ELF-1 (cell line): Measurements from ENCODE around the gene SBK3.
A peak's percentile ranks its signal among the peaks of the same experiment; 100 is the strongest.
"Not testable (repeated sequence)": the region's sequence is repeated elsewhere in the genome, so short reads cannot be mapped to it uniquely, and the experiment has no call there.

Source experiments
- DNase-seq: peaks from one replicate; pipeline ENCODE4 v3.0.0-alpha.2; 2016; ENCODE audit warnings: low read depth, low spot score

SBK3 gene

DNA sequence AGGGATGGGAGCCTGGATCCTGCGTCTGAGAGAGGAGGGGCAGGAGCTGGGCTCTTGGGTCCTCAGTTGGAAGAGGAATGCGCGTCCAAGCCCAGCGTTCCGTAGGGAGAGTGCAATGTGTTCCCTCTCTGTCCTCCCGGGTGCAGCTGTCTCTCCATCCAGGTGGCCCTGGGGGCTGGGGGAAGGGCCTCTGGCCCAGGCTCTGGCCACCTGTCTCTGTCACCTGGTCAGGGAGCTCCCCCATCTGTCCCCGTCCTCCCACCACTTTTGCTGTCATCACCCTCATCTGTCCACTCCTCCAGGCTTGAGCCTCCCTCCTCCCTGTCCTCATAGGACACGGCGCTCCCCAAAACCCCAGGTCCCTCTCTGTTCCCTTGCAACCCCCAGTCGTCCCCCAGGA lies 4.7 kb downstream of the SBK3 start:
- peak; percentile 36 for DNase-seq

DNA sequence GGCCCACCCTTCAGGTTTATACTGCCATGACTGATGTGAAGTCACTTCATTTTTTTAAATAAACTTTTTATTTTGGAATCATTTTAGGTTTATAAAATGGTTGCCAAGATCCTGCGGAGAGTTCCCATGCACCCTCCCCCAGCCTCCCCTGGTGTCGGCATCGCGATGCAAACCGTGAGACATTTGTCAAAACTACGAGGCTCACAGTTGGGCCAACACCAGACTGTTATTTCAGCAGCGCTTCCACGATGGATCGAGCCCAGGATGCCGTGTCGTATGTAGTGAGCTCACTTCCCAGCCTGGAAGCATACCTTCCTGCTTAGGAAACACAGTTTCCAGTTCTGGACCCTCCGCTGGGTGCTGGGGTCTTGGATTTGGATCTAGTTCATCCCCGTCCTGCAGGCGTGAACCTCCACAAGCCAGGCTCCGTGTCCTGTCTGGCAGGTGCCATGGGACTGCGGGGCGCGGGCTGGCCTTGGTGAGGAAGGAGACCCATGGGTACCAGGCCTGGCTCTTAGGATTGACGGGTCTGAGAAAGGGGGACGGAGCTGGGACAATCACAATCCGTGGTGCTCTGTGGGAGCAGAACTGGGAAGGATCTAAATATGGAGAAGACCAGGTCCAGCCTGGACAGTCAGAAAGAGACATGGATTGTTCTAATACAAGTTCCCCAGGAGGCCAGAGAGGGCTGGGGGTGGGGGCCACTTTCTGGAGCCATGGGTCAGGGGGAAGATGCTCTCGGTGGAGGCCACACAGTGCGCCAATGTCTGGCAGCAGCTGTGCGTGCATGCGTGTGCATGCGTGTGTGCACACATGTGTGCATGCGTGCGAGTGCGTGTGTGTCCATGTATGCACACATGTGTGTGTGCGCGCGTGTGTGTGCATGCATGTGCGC lies 6.0 kb downstream of the SBK3 start:
- DNase-seq = no peak

DNA sequence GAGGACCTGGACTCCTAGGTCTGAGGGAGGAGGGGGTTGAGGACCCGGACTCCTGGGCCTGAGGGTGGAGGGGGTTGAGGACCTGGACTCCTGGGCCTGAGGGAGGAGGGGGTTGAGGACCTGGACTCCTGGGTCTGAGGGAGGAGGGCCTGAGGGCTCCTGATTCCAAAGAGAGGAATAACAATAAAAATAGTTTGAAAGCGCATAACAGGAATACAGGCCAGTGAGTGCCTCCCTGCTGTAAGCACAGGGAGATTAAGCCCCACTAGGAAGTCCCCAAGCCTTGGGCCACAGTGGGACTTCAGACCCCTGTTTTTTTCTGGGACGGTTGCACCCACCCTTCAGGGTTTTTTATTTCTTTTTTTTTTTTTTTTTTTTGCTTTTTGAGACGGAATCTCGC lies 7.2 kb downstream of the SBK3 start:
- peak; percentile 42 for DNase-seq

DNA sequence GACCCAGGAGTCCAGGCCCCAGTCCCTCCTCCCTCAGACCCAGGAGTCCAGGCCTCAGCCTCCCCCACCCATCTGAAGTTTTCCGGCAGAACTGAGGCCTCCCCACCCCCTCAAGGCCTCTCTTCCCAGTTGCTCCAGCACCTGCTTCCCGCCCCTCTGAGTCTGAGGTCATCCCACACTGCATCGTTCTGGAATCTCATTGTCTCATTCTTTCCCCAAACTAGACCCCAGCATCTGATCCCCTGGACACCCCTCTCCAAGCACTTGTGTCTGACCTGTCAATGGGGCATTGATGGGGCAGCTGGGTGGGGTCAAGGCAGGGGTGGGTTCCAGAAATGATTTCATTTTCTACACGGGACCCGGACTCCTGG lies 7.6 kb downstream of the SBK3 start:
- DNase-seq = peak; percentile 62

DNA sequence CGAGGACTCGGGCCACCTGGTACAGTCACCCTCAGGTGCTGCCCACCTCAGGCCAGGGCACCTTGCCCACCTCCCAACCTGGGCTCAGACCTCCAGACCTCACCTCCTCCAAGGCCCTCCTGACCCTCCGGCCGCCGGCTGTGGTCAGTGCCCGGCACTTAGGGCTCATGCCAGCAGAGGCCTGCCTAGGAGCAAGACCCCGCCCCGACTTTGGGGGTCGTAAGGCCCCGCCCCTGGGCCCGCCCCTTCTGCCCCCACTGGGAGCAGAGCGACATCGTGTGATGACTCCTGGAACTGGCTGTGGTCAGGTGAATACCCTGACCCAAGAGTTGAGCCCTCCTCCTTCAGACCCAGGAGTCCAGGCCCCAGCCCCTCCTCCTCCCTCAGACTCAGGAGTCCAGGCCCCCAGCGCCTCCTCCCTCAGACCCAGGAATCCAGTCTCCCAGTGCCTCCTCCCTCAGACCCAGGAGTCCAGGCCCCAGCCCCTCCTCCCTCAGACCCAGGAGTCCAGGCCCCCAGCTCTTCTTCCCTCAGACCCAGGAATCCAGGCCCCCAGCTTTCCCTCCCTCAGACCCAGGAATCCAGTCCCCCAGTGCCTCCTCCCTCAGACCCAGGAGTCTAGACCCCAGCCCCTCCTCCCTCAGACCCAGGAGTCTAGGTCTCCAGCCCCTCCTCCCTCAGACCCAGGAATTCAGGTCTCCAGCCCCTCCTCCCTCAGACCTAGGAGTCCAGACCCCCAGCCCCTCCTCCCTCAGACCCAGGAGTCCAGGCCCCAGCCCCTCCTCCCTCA lies 8.2 kb downstream of the SBK3 start, which contains the start of gene SBK2:
Gene SBK2 (minus strand): TSS at position 183 of the 790 bp plus-strand sequence. CDS start 839 bp downstream, outside the sequence.
- peak; percentile 87 for DNase-seq

DNA sequence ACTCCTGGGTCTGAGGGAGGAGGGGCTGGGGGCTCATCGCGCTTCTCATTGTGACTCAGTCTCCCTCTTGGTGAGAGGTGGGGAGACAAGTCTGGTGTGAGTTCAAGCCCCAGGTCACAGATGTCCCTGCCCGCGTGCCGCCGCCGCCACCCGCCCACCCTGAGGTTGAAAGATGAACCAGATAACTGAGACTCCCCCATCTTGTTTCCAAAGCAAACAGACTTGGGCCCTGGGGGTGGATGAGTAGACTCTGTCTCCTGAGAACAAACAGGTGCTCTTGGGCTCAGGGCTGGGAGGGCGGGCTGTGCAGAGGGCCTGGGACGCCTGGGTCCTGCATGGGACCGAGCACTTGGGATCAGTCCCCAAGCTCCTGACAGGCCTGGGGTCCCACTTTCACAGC lies 9.0 kb downstream of the SBK3 start:
- DNase-seq = peak; percentile 43

DNA sequence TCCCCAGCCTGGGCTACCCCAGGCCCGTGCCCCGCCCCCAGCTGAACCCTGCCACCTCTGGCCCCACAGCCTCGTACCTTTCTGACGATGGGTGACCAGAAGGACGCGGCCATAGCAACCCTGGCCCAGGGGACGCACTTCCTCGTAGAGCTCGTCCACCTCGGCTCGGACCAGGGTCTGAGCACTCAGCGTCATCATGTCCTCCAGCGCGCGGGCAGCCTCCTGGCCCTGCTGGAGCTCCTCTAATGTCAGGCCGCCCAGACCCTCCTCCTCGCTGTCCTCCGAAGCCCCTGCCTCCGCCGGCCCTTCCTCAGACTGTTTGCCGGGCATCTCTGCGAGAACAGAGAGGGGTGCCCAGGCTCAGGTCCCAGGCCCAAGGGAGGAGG lies 9.4 kb downstream of the SBK3 start:
- DNase-seq = no peak

DNA sequence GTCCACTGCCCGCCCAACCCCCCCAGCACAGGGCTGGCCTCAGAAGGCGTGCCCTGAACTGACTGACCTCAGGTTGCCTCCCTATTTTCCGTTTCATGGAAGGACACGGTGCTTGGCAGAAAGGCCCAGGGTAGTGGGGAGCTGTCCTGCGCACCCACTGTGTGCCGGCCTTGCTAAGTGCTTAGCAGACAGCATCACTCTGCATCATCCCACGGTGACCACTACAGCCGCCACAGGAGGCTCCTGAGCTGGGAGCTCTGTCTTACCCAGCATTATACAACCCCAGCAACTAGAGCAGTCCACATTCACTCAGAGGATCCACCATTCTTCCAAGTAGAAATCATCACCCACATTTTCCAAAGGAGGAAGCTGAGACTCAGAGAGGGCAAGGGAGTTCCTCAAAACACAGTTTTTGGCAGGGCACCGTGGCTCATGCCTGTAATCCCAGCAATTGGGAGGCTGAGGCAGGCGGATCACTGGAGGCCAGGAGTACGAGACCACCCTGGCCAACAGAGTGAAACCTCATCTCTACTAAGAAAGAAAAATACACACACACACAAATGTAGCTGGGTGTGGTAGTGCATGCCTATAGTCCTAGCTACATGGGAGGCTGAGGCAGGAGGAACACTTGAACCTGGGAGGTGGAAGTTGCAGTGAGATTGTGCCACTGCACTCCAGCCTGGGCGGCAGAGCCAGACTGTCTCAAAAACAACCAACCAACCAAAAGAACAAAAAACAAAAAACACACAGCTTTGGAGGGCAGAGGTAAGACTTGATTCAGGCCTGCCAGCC lies 10.0 kb downstream of the SBK3 start:
- no peak for DNase-seq

DNA sequence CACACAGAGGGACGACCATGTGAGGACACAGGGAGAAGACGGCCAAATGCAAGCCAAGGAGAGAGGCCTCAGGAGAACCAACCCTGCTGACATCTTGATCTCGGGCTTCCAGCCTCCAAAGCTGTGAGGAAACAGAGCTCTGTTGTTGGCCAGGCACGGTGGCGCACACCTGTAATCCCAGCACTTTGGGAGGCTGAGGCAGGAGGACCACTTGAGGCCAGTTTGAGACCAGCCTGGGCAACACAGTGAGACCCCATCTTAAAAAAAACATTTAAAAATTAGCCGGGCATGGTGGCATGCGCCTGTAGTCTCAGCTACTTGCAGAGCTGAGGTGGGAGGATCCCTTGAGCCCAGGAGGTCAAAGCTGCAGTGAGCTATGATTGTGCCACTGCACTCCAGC lies 11.1 kb downstream of the SBK3 start:
- DNase-seq = not testable (repeated sequence)

DNA sequence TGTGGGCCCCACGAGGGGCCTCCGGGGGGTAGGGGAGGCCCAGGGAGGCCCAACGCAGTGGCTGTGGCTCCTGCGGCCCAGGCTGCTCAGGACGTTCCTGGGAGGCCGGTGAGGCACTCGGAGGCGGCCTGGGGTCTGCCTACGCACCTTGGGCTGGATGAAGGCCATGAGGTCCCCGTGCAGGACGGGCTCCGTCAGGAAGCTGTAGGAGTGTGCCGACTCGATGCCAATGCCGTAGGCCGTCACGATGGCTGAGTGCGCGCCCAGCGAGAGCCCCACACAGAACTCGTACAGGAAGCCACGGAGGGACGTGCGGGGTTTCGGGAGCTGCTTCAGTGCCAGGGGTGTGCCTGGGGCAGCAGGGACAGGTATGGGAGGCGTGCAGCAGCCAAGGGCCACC lies 14.3 kb downstream of the SBK3 start:
- no peak for DNase-seq

DNA sequence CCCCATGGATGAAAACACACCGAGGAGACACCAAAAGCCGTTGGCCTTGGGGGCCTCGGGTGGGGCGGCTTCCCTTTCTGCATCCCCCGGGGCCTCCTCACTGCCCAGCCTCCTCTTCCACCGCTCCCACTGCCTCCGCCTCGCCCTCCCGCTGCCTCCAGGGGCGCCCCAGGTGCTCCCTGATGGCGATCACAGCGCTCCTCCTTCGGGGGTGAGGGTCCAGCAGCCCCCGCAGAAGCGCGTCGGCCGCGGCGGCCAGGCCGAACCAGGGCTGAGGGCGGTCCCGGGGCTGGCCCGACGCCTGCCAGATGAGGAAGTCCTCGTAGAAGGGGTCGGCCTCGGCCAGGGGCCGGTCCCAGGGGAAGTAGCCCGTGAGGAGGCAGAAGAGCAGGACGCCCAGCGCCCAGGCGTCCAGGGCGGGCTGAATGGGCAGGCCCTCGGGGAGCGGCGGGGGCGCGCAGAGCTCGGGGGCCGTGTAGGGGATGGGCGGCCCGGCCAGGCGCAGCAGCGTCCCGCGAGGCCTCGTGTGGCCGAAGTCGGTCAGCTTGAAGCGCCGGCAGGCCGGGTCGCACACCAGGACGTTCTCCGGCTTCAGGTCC lies 15.6 kb downstream of the SBK3 start:
- DNase-seq = no peak

DNA sequence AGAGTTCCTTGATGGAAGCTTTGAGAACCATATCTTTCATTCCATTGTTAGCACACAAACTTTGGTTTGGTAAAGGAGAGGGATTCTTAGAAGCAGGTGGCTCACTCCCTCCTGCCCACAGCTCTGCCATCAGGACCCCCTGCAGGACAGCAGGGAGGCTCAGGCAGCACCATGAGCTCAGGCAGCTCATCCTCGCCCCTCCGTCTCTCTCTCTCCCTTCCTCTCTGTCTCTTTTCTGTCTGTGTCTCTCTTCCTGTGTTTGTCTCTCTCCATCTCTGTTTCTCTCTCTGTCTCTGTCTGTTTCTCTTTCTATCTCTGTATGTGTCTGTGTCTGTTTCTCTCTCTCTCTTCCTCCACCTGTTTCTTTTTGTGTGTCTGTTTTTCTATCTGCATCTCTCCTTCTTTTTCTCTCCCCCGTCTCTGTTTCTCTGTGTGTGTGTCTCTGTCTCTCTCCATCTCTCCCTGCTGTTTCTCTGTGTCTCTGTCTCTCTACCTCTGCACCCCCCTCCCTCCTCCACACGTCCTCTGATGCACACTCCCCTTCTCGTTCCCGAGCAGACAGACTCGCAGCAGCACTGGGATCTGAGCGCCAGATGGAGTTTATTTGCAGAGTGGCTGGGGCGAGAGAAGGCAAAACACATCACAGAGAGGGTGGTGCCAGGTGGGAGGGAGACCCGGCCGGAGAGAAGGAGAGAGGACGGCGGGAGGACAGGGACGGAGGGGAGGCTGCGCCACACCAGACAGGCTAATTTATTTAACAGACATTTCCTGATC lies 17.1 kb downstream of the SBK3 start:
- DNase-seq = no peak

DNA sequence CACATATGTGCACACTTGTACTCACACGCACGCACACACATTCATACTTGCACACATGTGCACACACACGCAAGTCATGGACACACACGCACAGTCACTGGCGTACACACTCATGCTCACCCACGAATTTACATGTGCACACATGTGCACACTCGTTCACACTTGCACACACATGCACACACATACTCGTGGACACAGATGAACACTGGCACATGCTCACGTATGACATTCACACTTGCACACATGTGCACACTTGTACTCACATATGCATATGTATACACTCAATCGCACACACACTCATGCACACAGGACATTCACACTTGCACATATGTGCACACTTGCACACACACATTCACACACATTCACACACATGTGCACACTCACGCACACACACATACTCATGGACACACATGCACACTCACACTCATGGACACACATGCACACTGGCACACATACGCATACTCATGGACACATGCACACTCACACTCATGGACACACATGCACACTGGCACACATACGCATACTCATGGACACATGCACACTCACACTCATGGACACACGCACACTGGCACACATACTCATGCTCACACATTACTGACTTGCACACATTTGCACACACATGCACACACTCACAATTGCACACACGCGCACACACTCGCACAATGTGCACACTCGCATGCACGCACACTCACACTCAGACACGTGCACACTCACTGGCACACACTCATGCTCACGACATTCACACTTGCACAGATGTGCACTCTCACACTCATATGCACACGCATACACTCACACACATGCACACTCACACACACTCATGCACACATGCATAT lies 17.9 kb downstream of the SBK3 start:
- DNase-seq = no peak

DNA sequence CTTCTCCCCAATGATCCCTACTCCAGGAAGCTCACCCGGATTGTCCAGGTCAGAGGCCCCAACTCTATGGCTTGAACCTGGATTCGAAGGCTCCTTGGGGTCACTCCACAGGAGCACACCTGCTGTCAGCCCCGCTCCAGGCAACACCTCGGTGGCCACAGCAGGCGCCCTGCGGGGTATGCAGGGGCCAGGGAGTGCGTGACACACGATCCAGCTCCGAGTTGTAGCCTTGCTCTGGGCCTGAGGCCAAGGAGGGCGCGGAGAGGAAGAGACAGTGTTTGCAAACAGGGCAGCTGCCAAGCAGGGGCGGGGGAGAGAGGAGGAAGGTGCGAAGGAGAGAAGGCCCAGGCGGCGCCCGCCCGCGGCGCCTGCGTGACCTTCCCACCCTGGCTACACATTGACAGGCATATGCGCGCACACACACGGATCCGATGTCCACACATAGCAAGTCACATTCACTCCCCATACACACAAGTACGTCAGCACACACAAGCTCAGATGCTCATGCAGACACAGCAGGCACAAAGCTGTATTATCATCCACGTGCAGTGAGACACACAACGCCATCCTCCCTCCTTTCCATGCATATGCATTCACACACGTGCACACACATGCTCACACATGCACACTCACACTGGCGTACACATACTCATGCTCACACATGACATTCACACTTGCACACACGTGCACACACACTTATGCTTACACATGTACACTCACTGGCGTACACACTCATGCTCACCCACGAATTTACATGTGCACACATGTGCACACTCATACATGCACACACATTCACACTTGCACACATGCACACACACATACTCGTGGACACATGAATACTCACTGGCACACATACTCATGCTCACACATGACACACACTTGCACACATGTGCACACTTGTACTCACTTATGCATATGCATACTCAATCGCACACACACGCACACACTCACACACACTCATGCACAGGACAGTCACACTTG lies 18.8 kb downstream of the SBK3 start:
- DNase-seq = peak; percentile 87

DNA sequence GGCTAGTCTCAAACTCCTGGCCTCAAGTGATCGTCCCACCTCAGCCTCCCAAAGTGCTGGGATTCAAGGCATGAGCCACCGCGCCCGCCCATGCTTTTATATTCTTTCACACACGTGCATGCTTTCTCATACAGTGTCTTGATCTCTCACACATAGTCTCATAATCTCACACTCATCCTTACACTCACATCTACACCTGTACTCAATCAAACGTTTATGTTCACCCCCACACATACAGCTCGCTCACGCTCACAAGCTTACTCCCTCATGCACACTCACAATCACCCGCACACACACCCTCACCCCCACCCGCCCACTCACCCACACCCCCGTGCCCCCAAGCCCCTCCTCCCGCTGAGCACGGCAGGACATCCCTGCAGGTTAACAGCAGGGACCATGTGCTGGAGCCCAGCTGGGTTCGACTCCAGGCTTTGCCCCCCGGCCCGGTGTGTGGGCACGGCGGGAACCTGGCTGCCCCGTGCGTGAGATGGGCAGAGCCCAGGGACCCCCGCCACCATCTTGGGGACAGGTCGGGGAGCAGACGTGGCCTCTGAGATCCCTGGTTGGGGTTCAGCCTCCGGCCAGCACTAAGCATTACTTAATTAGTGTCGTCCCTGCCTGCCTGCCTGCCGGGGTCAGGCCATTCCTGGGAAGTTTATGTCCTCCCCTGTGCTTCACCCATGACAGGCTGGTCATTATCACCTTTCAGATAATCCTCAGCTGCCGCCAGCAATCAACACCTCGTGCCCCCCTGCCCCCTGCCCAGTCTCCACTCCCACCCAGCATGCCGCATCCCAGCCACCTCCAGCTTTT lies 19.8 kb downstream of the SBK3 start:
- peak; percentile 62 for DNase-seq

DNA sequence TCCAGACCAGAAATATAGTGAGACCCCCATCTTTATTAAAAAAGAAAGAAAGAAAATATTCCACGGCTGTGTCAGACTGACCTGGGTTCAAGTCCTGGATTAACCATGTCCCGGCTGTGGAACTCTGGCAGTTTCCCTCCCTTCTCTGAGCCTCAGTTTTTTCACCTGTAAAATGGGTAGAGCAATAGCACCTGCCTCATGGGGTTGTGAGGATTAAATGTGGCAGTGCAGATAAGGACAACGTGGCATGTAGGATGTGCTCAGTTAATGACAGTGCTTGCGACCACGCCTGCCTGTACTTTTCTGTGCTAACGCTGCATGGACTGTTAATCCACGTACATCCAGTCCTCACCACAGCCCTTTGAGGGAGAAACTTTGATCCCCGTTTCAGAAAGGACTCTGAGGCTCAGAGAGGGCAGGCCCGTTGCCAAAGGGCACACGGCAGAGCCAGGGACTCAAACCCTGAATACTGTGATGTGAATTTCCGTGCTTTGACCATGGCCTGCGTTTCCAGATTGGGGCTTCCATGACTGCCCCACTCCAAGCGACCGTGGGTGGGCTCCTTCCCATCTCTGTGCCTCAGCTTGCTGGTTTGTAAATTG lies 24.6 kb downstream of the SBK3 start:
- DNase-seq = no peak
